H9 (cell line): Measurements from ENCODE around the gene ACADS. TPM values are rescaled to one million over a fixed set of nuclear protein-coding genes. Genes with fewer than 3 reads are reported as not detected.

Source experiments
- DNase-seq: peaks from one replicate; pipeline ENCODE4 v3.0.0-alpha.2; 2017
- H2AFZ ChIP-seq: one replicate; pipeline ENCODE4 v1.6.1; 2013; ENCODE audit warnings: mild to moderate bottlenecking, low read length, control low read depth, moderate library complexity
- H2AK5ac ChIP-seq: 2 replicates; pipeline ENCODE4 v1.6.1; 2013; ENCODE audit warnings: low read length, control low read depth, mixed read lengths; ENCODE audit not compliant: insufficient read length
- H2BK120ac ChIP-seq: one replicate; pipeline ENCODE4 v1.6.1; 2013; ENCODE audit warnings: low read depth, mild to moderate bottlenecking, low read length, control low read depth, inconsistent platforms; ENCODE audit not compliant: poor library complexity, severe bottlenecking
- H2BK12ac ChIP-seq: 2 replicates; pipeline ENCODE4 v1.6.1; 2013; ENCODE audit warnings: low read length, control low read depth, mixed read lengths, low read depth; ENCODE audit not compliant: insufficient read length
- H2BK15ac ChIP-seq: 2 replicates; pipeline ENCODE4 v1.6.1; 2013; ENCODE audit warnings: low read depth, low read length, control low read depth
- H2BK20ac ChIP-seq: one replicate; pipeline ENCODE4 v1.6.1; 2013; ENCODE audit warnings: low read depth, mild to moderate bottlenecking, low read length, control low read depth, inconsistent platforms; ENCODE audit not compliant: poor library complexity, severe bottlenecking
- H2BK5ac ChIP-seq: 2 replicates; pipeline ENCODE4 v1.6.1; 2013; ENCODE audit warnings: low read length, control low read depth, mixed read lengths; ENCODE audit not compliant: insufficient read length
- H3K14ac ChIP-seq: 2 replicates; pipeline ENCODE4 v1.6.1; 2013; ENCODE audit warnings: low read length, control low read depth; ENCODE audit not compliant: insufficient read depth
- H3K18ac ChIP-seq: 2 replicates; pipeline ENCODE4 v1.6.1; 2013; ENCODE audit warnings: low read depth, mild to moderate bottlenecking, mixed read lengths, low read length, control low read depth; ENCODE audit not compliant: insufficient read length
- H3K23ac ChIP-seq: 2 replicates; pipeline ENCODE4 v1.6.1; 2013; ENCODE audit warnings: low read length, control low read depth, mixed read lengths, low read depth; ENCODE audit not compliant: insufficient read length
- H3K23me2 ChIP-seq: 2 replicates; pipeline ENCODE4 v1.6.1; 2013; ENCODE audit warnings: low read depth, mild to moderate bottlenecking, mixed read lengths, low read length, control low read depth; ENCODE audit not compliant: insufficient read length, poor library complexity, severe bottlenecking
- H3K27ac ChIP-seq: 2 replicates; pipeline ENCODE4 v1.5.1; 2013; ENCODE audit warnings: low read length, control low read depth, mixed read lengths, low read depth; ENCODE audit not compliant: insufficient read length
- H3K27me3 ChIP-seq: 2 replicates; pipeline ENCODE4 v1.6.1; 2013; ENCODE audit warnings: low read length, control low read depth, inconsistent platforms; ENCODE audit not compliant: insufficient read depth
- H3K4ac ChIP-seq: 2 replicates; pipeline ENCODE4 v1.6.1; 2013; ENCODE audit warnings: low read depth, mild to moderate bottlenecking, control low read depth, inconsistent platforms, low read length, moderate library complexity
- H3K4me1 ChIP-seq: 2 replicates; pipeline ENCODE4 v1.6.1; 2013; ENCODE audit warnings: low read length, control low read depth, inconsistent platforms; ENCODE audit not compliant: insufficient read depth
- H3K4me2 ChIP-seq: 2 replicates; pipeline ENCODE4 v1.6.1; 2013; ENCODE audit warnings: low read length, control low read depth, mixed read lengths; ENCODE audit not compliant: insufficient read length, insufficient read depth
- H3K56ac ChIP-seq: 2 replicates; pipeline ENCODE4 v1.6.1; 2013; ENCODE audit warnings: low read depth, mild to moderate bottlenecking, mixed read lengths, low read length, control low read depth; ENCODE audit not compliant: insufficient read length
- H3K79me1 ChIP-seq: 2 replicates; pipeline ENCODE4 v1.6.1; 2013; ENCODE audit warnings: low read depth, mild to moderate bottlenecking, moderate library complexity, low read length, control low read depth, inconsistent platforms; ENCODE audit not compliant: insufficient read depth, poor library complexity, severe bottlenecking
- H3K79me2 ChIP-seq: 2 replicates; pipeline ENCODE4 v1.6.1; 2013; ENCODE audit warnings: low read length, control low read depth, inconsistent platforms; ENCODE audit not compliant: insufficient read depth
- H3K9ac ChIP-seq: 2 replicates; pipeline ENCODE4 v1.6.1; 2013; ENCODE audit warnings: low read length, control low read depth, mixed read lengths; ENCODE audit not compliant: insufficient read length; ENCODE audit errors: extremely low read depth
- H3K9me3 ChIP-seq: one replicate; pipeline ENCODE4 v1.6.1; 2013; ENCODE audit warnings: low read depth, low read length, inconsistent platforms; ENCODE audit not compliant: control insufficient read depth
- H3T11ph ChIP-seq: one replicate; pipeline ENCODE4 v1.6.1; 2013; ENCODE audit warnings: mild to moderate bottlenecking, low read length, control low read depth, inconsistent platforms
- H4K20me1 ChIP-seq: one replicate; pipeline ENCODE4 v1.6.1; 2013; ENCODE audit not compliant: control insufficient read depth, insufficient read length, insufficient read depth
- H4K5ac ChIP-seq: 2 replicates; pipeline ENCODE4 v1.6.1; 2013; ENCODE audit warnings: low read depth, mild to moderate bottlenecking, mixed read lengths, low read length, control low read depth; ENCODE audit not compliant: insufficient read length
- H4K8ac ChIP-seq: replicated peaks from 2 replicates; pipeline ENCODE4 v1.6.1; 2013; ENCODE audit warnings: low read length, control low read depth, mixed read lengths, low read depth; ENCODE audit not compliant: insufficient read length
- H4K91ac ChIP-seq: 2 replicates; pipeline ENCODE4 v1.6.1; 2013; ENCODE audit warnings: low read depth, mild to moderate bottlenecking, moderate library complexity, mixed read lengths, low read length, control low read depth; ENCODE audit not compliant: insufficient read length
- H3K27ac Mint-ChIP-seq, 3 experiments: 2 replicates in 2 of 3; 3 replicates in 1 of 3; pipeline ENCODE4 v1.8.0; 2020 to 2021; ENCODE audit warnings: mixed read lengths in 3 of 3, mild to moderate bottlenecking in 1 of 3, moderate library complexity in 1 of 3
- H3K27me3 Mint-ChIP-seq: 2 replicates; pipeline ENCODE4 v1.8.0; 2021; ENCODE audit warnings: low read depth, mild to moderate bottlenecking, moderate library complexity, mixed read lengths
- H3K36me3 Mint-ChIP-seq, 3 experiments: 2 replicates in 2 of 3; 3 replicates in 1 of 3; pipeline ENCODE4 v1.8.0; 2020 to 2021; ENCODE audit warnings: low read depth in 3 of 3, mixed read lengths in 3 of 3; ENCODE audit not compliant: insufficient read depth in 1 of 3
- H3K4me1 Mint-ChIP-seq, 2 experiments: 2 replicates each; pipeline ENCODE4 v1.8.0; 2020; ENCODE audit warnings: mixed read lengths in 2 of 2
- H3K4me3 Mint-ChIP-seq, 2 experiments: 2 replicates in 1 of 2; 3 replicates in 1 of 2; pipeline ENCODE4 v1.8.0; 2020 to 2021; ENCODE audit warnings: mild to moderate bottlenecking in 2 of 2, mixed read lengths in 2 of 2, moderate library complexity in 1 of 2
- H3K9me3 Mint-ChIP-seq, 2 experiments: 2 replicates in 1 of 2; 3 replicates in 1 of 2; pipeline ENCODE4 v1.8.0; 2020; ENCODE audit warnings: mild to moderate bottlenecking in 2 of 2, mixed read lengths in 2 of 2, moderate library complexity in 1 of 2
- CTCF ChIP-seq: fragments of 200-600 bp; sonication (generic); conservative IDR thresholded peaks from 3 replicates; pipeline ENCODE4 v1.8.0; 2021; ENCODE audit warnings: antibody characterized with exemption, mild to moderate bottlenecking
- WGBS: extraction: QIAGEN DNeasy Blood & Tissue Kit; methylation state at CpG from one replicate; pipeline ENCODE4 v1.1.7; 2013; ENCODE audit warnings: missing lambda C conversion rate, low lambda C conversion rate, mixed read lengths; ENCODE audit not compliant: insufficient read length; ENCODE audit errors: extremely low coverage; 5-methylcytosine and 5-hydroxymethylcytosine counted together
- long read RNA-seq: library from polyadenylated mRNA; unstranded; transcript quantifications from one replicate; pipeline ENCODE4 v2.0.0, GENCODE V29; 2020
- total RNA-seq: library from RNA; stranded (reverse); gene quantifications from 2 replicates; pipeline ENCODE4 v1.2.1, GENCODE V29; 2021

The ACADS gene
- 8.3 and 9.5 TPM in 2 replicates for total RNA-seq
- long read RNA-seq, transcript ACADS-201 (10 exons, 1,950 nt), result major isoform, 109 of 117 reads
- long read RNA-seq, partial matches to known transcripts, result 0 of 117 reads
- long read RNA-seq, other reads (novel, unspliced or antisense), result 8 of 117 reads

- H3K27ac Mint-ChIP-seq, result peak within 1 kb of the TSS; percentile 52 to 95 (median 79); a peak in 4 of 7 replicates
- no peak within 1 kb of the TSS for H3K9ac ChIP-seq
These were observed at the start of gene ACADS for GRCh38 chr12:120725659-120726509. ACADS (plus strand) TSS chr12:120725826; CDS start chr12:120725886, 60 bp downstream.

More at GRCh38 chr12:120725659-120726509, at the start of gene ACADS:
- peak within 1 kb of the TSS; percentile 73 for H3K4me2 ChIP-seq
- no CpG with 5 or more reads among the region's 66 CpGs for WGBS
- DNase-seq, result peak; percentile 94
- Mint-ChIP-seq H3K4me3 (peak within 1 kb of the TSS; percentile 79 to 86), H3K4me1 (peaks cover 14 to 17% of the 10 kb centered on the region in 2 experiments), H3K27me3 (peaks cover 7% of the 10 kb centered on the region; the same call in 1 of the 2 replicates), H3K9me3 (no peaks in the 10 kb centered on the region; a peak in 1 of 5 replicates), H3K36me3 (peaks cover 19 to 51% (median 48%) of the 10 kb centered on the region in 3 experiments)
- H2BK120ac ChIP-seq, result no peak within 1 kb of the TSS
- H2BK20ac ChIP-seq, result no peak within 1 kb of the TSS
- H3K4ac ChIP-seq, result no peak within 1 kb of the TSS
- no peak within 1 kb of the TSS for H3K27ac ChIP-seq
- no peaks in the 10 kb centered on the region for H3K27me3 ChIP-seq
- no peak within 1 kb of the TSS for H2AK5ac ChIP-seq
- H4K5ac ChIP-seq, result no peak within 1 kb of the TSS
- H2AFZ ChIP-seq, result no peak within 1 kb of the TSS
- no peak within 1 kb of the TSS for H3K18ac ChIP-seq
- H4K8ac ChIP-seq, result no peak within 1 kb of the TSS
- TF ChIP-seq CTCF, result no peak
- no peak within 1 kb of the TSS for H2BK12ac ChIP-seq
- no peak within 1 kb of the TSS for H3K56ac ChIP-seq
- no peak within 1 kb of the TSS for H2BK15ac ChIP-seq
- no peak within 1 kb of the TSS for H4K91ac ChIP-seq
- H4K20me1 ChIP-seq, result no peaks in the 10 kb centered on the region
- H3K14ac ChIP-seq, result peak within 1 kb of the TSS; percentile 41; the same call in 1 of the 2 replicates
- H3K9me3 ChIP-seq, result no peaks in the 10 kb centered on the region
- no peak within 1 kb of the TSS for H3T11ph ChIP-seq
- H3K23ac ChIP-seq, result no peak within 1 kb of the TSS
- no peaks in the 10 kb centered on the region for H3K4me1 ChIP-seq
- 0 out of 2 replicates have a peak, but pooled peaks cover 2% of the 10 kb centered on the region for H3K79me2 ChIP-seq
- H3K79me1 ChIP-seq, result no peaks in the 10 kb centered on the region
- no peak within 1 kb of the TSS for H2BK5ac ChIP-seq
- H3K23me2 ChIP-seq, result peaks cover 5% of the 10 kb centered on the region
